HepG2 (cell line): Measurements from ENCODE around the gene CLCN2.

Experiments used
- CCAR2 ChIP-seq: fragments of 200-400 bp; formaldehyde crosslinking; optimal IDR thresholded peaks from 2 replicates; pipeline ENCODE3; 2018; ENCODE audit warnings: low read depth, mild to moderate bottlenecking, low read length, moderate library complexity
- FOXA1 ChIP-seq, 2 experiments: fragments of 450-650 bp in 1 of 2; sonication (generic) in 1 of 2; formaldehyde crosslinking in 1 of 2; IDR thresholded peaks; 2 replicates each; pipeline versions ENCODE4 v1.4.0 to v1.6.1; 2016 to 2020; ENCODE audit warnings: missing genetic modification reagents in 1 of 2
- GTF2F1 ChIP-seq: fragments of 150-350 bp; IDR thresholded peaks from 2 replicates; pipeline ENCODE4 v1.6.1; 2014; ENCODE audit warnings: low read length
- MED1 ChIP-seq: sonication (generic); formaldehyde crosslinking; IDR thresholded peaks from 2 replicates; pipeline ENCODE4 v1.4.0; 2020; ENCODE audit warnings: missing genetic modification reagents
- SUZ12 ChIP-seq: fragments of 150-350 bp; IDR thresholded peaks from 2 replicates; pipeline ENCODE4 v1.6.1; 2014; ENCODE audit warnings: low read depth, low read length
- ZNF382 ChIP-seq: sonication (generic); formaldehyde crosslinking; IDR thresholded peaks from 2 replicates; pipeline ENCODE4 v1.5.0; 2020; ENCODE audit warnings: missing genetic modification reagents, mild to moderate bottlenecking, borderline replicate concordance
- ZNF430 ChIP-seq: sonication (generic); formaldehyde crosslinking; IDR thresholded peaks from 2 replicates; pipeline ENCODE4 v1.9.0; 2021; ENCODE audit warnings: mild to moderate bottlenecking, missing genetic modification reagents
- ZNF614 ChIP-seq: IDR thresholded peaks from 2 replicates; pipeline ENCODE4 v1.6.1; 2018; ENCODE audit warnings: missing biosample characterization, missing genetic modification reagents, inconsistent platforms, borderline replicate concordance
- TF ChIP-seq, protein P1 (sequence below): sonication (generic); formaldehyde crosslinking; IDR thresholded peaks from 2 replicates; pipeline ENCODE4 v1.5.0; 2020; ENCODE audit warnings: mild to moderate bottlenecking, missing genetic modification reagents, moderate library complexity

DNA sequence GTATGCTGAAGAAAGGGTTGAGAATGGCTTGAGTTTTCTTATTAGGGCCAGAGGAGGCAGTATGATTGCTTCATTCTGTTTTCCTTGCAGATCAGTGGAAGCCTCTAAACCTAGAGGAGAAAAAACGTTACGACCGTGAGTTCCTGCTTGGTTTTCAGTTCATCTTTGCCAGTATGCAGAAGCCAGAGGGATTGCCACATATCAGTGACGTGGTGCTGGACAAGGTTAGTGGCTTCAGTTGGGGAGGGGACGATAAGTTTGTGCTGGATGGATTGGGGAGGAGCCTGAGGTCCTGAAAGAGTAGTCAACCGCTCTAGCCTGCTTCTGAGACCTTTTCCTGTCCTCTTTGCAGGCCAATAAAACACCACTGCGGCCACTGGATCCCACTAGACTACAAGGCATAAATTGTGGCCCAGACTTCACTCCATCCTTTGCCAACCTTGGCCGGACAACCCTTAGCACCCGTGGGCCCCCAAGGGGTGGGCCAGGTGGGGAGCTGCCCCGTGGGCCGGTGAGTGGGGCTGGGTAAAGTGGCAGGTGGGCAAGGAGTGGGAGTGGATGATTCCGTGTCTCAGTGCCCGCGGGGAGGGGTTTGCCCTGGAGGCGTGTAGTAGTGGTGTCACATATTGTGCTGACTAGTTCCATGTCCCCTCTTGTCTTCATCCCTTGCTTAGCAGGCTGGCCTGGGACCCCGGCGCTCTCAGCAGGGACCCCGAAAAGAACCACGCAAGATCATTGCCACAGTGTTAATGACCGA is 38.5 kb downstream of the CLCN2 start:
- TF ChIP-seq ZNF614 (CRISPR knock-in tag): no peak
- TF ChIP-seq SUZ12: no peak
- TF ChIP-seq CCAR2: no peak
- TF ChIP-seq ZNF382 (CRISPR knock-in tag): no peak
- TF ChIP-seq FOXA1 (IDR thresholded peaks at IDR 0.05): no peak
- no peak for TF ChIP-seq FOXA1 (CRISPR knock-in tag; IDR thresholded peaks at IDR 0.05)
- no peak for TF ChIP-seq GTF2F1
- TF ChIP-seq ZNF430: no peak
- TF ChIP-seq, protein P1, sequence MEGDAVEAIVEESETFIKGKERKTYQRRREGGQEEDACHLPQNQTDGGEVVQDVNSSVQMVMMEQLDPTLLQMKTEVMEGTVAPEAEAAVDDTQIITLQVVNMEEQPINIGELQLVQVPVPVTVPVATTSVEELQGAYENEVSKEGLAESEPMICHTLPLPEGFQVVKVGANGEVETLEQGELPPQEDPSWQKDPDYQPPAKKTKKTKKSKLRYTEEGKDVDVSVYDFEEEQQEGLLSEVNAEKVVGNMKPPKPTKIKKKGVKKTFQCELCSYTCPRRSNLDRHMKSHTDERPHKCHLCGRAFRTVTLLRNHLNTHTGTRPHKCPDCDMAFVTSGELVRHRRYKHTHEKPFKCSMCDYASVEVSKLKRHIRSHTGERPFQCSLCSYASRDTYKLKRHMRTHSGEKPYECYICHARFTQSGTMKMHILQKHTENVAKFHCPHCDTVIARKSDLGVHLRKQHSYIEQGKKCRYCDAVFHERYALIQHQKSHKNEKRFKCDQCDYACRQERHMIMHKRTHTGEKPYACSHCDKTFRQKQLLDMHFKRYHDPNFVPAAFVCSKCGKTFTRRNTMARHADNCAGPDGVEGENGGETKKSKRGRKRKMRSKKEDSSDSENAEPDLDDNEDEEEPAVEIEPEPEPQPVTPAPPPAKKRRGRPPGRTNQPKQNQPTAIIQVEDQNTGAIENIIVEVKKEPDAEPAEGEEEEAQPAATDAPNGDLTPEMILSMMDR: no peak
- TF ChIP-seq MED1 (CRISPR knock-in tag): no peak
